ENCODE data around the gene RIPOR3.

The RIPOR3 gene

DNA sequence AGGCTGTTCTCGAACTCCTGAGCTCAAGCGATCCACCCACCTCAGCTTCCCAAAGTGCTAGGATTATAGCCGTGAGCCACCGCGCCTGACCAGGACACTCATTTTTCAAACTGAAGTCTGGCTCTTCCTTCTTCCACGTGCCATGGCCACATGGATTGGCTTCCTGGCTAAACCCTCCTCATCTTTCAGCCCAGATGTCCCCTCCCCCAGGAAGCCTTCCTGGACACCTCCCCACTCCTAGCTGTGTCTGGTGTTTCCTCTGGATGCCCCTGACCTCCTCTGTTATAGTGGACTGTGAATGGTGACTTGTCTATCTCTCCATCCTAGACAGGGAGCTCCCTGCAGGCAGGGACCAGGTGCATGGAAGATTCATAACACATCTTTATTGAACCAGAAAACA is 57.2 kb downstream of the RIPOR3 start:
- H3K4me2 ChIP-seq (ENCODE audit: low read length): no peak overlapping the region
- H3K9ac ChIP-seq (ENCODE audit: low read length): no peak overlapping the region
- no peaks in the 10 kb centered on the region for H3K36me3 ChIP-seq (ENCODE audit: insufficient read depth, low read length)
- peaks cover 6% of the 10 kb centered on the region; the same call in 1 of the 2 replicates for H3K27me3 ChIP-seq (ENCODE audit: insufficient read depth, low read length)
- no peak overlapping the region for H3K27ac ChIP-seq (ENCODE audit: low read depth, low read length, poor library complexity, severe bottlenecking)
- H3K9me3 ChIP-seq (ENCODE audit: low read length): no peaks in the 10 kb centered on the region
- H3K9me2 ChIP-seq (ENCODE audit: low read depth, low read length): no peaks in the 10 kb centered on the region
- H3K4me3 ChIP-seq (ENCODE audit: low read depth, low read length, poor library complexity, severe bottlenecking): no peak overlapping the region
- no peak overlapping the region for H2AFZ ChIP-seq (ENCODE audit: low read length)
- H3K79me2 ChIP-seq (ENCODE audit: insufficient read depth, low read length): no peaks in the 10 kb centered on the region
- H4K20me1 ChIP-seq (ENCODE audit: insufficient read depth, low read length): no peaks in the 10 kb centered on the region
- H3F3A ChIP-seq (ENCODE audit: insufficient read depth, low read length): no peaks in the 10 kb centered on the region
- TF ChIP-seq, protein P1, sequence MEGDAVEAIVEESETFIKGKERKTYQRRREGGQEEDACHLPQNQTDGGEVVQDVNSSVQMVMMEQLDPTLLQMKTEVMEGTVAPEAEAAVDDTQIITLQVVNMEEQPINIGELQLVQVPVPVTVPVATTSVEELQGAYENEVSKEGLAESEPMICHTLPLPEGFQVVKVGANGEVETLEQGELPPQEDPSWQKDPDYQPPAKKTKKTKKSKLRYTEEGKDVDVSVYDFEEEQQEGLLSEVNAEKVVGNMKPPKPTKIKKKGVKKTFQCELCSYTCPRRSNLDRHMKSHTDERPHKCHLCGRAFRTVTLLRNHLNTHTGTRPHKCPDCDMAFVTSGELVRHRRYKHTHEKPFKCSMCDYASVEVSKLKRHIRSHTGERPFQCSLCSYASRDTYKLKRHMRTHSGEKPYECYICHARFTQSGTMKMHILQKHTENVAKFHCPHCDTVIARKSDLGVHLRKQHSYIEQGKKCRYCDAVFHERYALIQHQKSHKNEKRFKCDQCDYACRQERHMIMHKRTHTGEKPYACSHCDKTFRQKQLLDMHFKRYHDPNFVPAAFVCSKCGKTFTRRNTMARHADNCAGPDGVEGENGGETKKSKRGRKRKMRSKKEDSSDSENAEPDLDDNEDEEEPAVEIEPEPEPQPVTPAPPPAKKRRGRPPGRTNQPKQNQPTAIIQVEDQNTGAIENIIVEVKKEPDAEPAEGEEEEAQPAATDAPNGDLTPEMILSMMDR (IDR thresholded peaks at IDR 0.05; ENCODE audit: low read length): no peak
- no peak for TF ChIP-seq EZH2 (IDR thresholded peaks at IDR 0.05; ENCODE audit: borderline replicate concordance, low read length)
- no peaks in the 10 kb centered on the region for H3K4me1 ChIP-seq (ENCODE audit: insufficient read depth, low read length, severe bottlenecking)

- H3K27me3 ChIP-seq (ENCODE audit: insufficient read depth, low read length): peaks cover 6% of the 10 kb centered on the region; the same call in 1 of the 2 replicates
- no peak overlapping the region for H2AFZ ChIP-seq (ENCODE audit: low read length)
- no peak overlapping the region for H3K4me2 ChIP-seq (ENCODE audit: low read length)
- H3K36me3 ChIP-seq (ENCODE audit: insufficient read depth, low read length): no peaks in the 10 kb centered on the region
- no peak for TF ChIP-seq EZH2 (IDR thresholded peaks at IDR 0.05; ENCODE audit: borderline replicate concordance, low read length)
- TF ChIP-seq, protein P1 (IDR thresholded peaks at IDR 0.05; ENCODE audit: low read length): no peak
- H3K9me3 ChIP-seq (ENCODE audit: low read length): no peaks in the 10 kb centered on the region
- H3K79me2 ChIP-seq (ENCODE audit: insufficient read depth, low read length): no peaks in the 10 kb centered on the region
- H4K20me1 ChIP-seq (ENCODE audit: insufficient read depth, low read length): no peaks in the 10 kb centered on the region
- H3K4me1 ChIP-seq (ENCODE audit: insufficient read depth, low read length, severe bottlenecking): no peaks in the 10 kb centered on the region
- no peak overlapping the region for H3K9ac ChIP-seq (ENCODE audit: low read length)
- H3K4me3 ChIP-seq (ENCODE audit: low read depth, low read length, poor library complexity, severe bottlenecking): no peak overlapping the region
- H3F3A ChIP-seq (ENCODE audit: insufficient read depth, low read length): no peaks in the 10 kb centered on the region
- no peak overlapping the region for H3K27ac ChIP-seq (ENCODE audit: low read depth, low read length, poor library complexity, severe bottlenecking)
- no peaks in the 10 kb centered on the region for H3K9me2 ChIP-seq (ENCODE audit: low read depth, low read length)
Measured at GRCh38 chr20:50633361-50633760, 58.0 kb downstream of the RIPOR3 start.

- H3K27me3 ChIP-seq (ENCODE audit: insufficient read depth, low read length): peaks cover 6% of the 10 kb centered on the region; the same call in 1 of the 2 replicates
- no peak overlapping the region for H3K4me2 ChIP-seq (ENCODE audit: low read length)
- no peak overlapping the region for H2AFZ ChIP-seq (ENCODE audit: low read length)
- no peaks in the 10 kb centered on the region for H3K36me3 ChIP-seq (ENCODE audit: insufficient read depth, low read length)
- no peak overlapping the region for H3K27ac ChIP-seq (ENCODE audit: low read depth, low read length, poor library complexity, severe bottlenecking)
- no peaks in the 10 kb centered on the region for H3K9me2 ChIP-seq (ENCODE audit: low read depth, low read length)
- no peaks in the 10 kb centered on the region for H3K4me1 ChIP-seq (ENCODE audit: insufficient read depth, low read length, severe bottlenecking)
- H3K79me2 ChIP-seq (ENCODE audit: insufficient read depth, low read length): no peaks in the 10 kb centered on the region
- no peak overlapping the region for H3K4me3 ChIP-seq (ENCODE audit: low read depth, low read length, poor library complexity, severe bottlenecking)
- no peaks in the 10 kb centered on the region for H3F3A ChIP-seq (ENCODE audit: insufficient read depth, low read length)
- no peaks in the 10 kb centered on the region for H3K9me3 ChIP-seq (ENCODE audit: low read length)
- no peaks in the 10 kb centered on the region for H4K20me1 ChIP-seq (ENCODE audit: insufficient read depth, low read length)
- TF ChIP-seq, protein P1 (IDR thresholded peaks at IDR 0.05; ENCODE audit: low read length): no peak
- TF ChIP-seq EZH2 (IDR thresholded peaks at IDR 0.05; ENCODE audit: borderline replicate concordance, low read length): no peak
- no peak overlapping the region for H3K9ac ChIP-seq (ENCODE audit: low read length)
Measured at GRCh38 chr20:50632701-50633100, 58.6 kb downstream of the RIPOR3 start.
